HUES6 (cell line): ENCODE data around the gene APLF.
"Not testable (repeated sequence)": the region's sequence is repeated elsewhere in the genome, so short reads cannot be mapped to it uniquely, and the experiment has no call there.

Source experiments
- H3K27ac ChIP-seq: 2 replicates; pipeline ENCODE4 v1.7.0; 2013; ENCODE audit warnings: low read depth, mild to moderate bottlenecking, low read length, inconsistent platforms
- H3K27me3 ChIP-seq: 2 replicates; pipeline ENCODE4 v1.6.1; 2013; ENCODE audit warnings: low read length; ENCODE audit not compliant: control insufficient read depth, insufficient read depth
- H3K36me3 ChIP-seq: 2 replicates; pipeline ENCODE4 v1.6.1; 2013; ENCODE audit warnings: low read length; ENCODE audit not compliant: control insufficient read depth, insufficient read depth
- H3K4me1 ChIP-seq: 2 replicates; pipeline ENCODE4 v1.6.1; 2013; ENCODE audit warnings: low read length; ENCODE audit not compliant: control insufficient read depth, insufficient read depth
- H3K4me3 ChIP-seq: 2 replicates; pipeline ENCODE4 v1.5.1; 2013; ENCODE audit warnings: low read depth, low read length
- H3K9ac ChIP-seq: one replicate; pipeline ENCODE4 v1.6.1; 2013; ENCODE audit warnings: mild to moderate bottlenecking, low read length
- H3K9me3 ChIP-seq: 2 replicates; pipeline ENCODE4 v1.6.1; 2013; ENCODE audit warnings: low read depth, low read length; ENCODE audit not compliant: control insufficient read depth, insufficient read depth

The APLF gene

DNA sequence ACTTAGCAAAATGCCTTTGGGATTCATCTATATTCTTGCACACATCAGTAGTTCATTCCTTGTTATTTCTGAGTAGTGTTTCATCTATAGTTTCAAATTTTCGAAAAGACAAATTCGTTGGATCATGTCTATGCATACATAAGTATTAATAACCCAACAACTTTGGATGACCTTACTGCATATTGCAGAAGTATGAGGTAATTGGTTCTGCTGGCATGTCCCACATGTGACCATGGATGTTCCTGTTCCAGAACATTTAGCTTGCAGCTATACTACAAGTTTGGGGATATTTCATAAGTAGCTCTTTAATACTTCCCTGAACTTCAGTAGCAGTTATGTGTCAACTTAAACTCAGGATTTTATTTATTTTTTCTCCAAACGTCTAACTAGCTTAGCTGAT is 44.9 kb downstream of the APLF start:
- Histone ChIP-seq H3K9me3 (no peaks in the 10 kb centered on the region), H3K36me3 (no peaks in the 10 kb centered on the region), H3K4me1 (no peaks in the 10 kb centered on the region), H3K9ac (no peak overlapping the region), H3K27ac (no peak overlapping the region), H3K27me3 (no peaks in the 10 kb centered on the region), H3K4me3 (no peak overlapping the region)

DNA sequence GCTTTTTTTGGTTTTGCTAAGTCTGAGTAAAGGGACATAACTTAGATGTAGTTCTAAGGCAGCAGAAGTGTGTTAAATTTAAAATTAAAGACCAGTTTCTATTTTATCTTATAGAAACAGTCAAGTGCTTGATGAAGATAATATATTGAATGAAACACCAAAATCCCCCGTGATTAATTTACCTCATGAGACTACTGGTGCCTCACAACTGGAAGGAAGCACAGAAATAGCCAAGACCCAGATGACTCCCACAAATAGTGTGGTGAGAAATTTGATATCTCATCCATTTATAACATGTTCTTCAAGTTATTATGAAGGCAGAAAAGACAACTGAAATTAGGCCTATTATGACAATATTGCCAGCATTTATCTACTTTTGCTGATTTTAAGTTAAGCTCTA is 45.6 kb downstream of the APLF start:
- no peaks in the 10 kb centered on the region for H3K36me3 ChIP-seq
- H3K27ac ChIP-seq, result no peak overlapping the region
- H3K27me3 ChIP-seq, result no peaks in the 10 kb centered on the region
- no peaks in the 10 kb centered on the region for H3K9me3 ChIP-seq
- no peak overlapping the region for H3K4me3 ChIP-seq
- no peaks in the 10 kb centered on the region for H3K4me1 ChIP-seq
- H3K9ac ChIP-seq, result no peak overlapping the region

DNA sequence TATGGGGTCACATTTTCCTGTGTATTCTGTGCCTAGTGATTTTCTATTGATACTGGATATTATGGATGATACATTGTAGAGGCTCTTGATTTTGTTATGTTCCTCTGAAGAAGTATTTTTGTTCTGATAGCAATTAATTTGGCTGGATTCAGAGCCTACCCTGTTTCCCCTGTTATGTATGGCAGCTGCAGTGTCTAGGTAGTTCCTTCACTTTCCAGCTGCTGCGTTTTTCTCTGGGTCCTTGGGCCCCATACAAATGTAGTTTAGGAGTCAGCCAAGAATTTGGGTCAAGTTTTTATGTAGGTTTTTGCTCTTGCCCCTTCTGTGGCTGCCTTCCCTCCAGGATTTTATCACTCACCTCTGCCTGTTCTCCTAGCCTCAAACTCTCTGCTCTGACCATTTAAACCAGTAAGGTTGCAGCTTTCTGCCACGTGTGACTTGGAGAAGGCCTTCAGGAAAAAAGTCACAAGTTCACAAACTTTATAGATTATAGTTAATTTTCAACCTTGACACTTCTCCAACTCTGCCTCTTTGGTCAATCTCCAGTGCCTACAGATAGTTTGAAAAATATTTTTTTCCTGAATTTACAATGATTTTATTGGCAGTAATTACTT is 47.0 kb downstream of the APLF start:
- H3K27ac ChIP-seq, result no peak overlapping the region
- H3K9ac ChIP-seq, result no peak overlapping the region

DNA sequence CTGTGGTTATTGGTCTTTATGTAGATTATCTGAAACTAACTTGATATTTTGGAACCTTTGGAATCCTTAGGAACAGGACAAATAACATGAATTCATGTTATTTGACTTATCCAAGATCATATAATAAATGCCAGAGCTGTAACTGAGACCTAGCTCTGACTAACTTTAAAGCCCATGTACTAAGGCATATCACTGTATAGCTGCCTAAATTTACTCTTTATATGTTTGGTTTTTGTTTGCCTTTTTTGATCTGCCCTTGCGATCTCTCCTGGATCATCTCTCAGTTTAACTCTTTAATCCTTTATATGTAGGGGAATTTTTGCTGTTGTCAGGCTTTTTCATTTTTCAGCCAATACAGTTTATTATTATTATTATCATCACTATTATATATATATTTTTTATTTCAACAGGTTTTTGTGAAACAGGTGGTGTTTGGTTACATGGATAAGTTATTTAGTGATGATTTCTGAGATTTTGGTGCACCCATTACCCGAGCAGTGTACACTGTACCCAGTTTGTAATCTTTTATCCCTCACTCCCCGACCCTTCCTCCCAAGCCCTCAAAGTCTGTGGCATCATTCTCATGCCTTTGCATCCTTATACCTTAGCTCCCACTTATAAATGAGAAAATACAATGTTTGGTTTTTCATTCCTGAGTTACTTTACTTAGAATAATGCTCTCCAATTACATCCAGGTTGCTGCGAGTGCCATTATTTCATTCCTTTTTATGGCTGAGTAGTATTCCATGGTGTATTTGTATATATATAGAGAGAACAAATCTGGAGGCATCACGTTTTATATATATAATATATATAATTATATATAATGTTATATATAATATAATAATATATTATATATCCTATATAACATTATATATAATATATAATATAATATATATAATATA is 48.9 kb downstream of the APLF start:
- Histone ChIP-seq H3K27ac (no peak overlapping the region), H3K4me3 (no peak overlapping the region), H3K36me3 (no peaks in the 10 kb centered on the region), H3K9me3 (no peaks in the 10 kb centered on the region), H3K4me1 (no peaks in the 10 kb centered on the region), H3K9ac (no peak overlapping the region), H3K27me3 (no peaks in the 10 kb centered on the region)

More for the DNA sequence above, 47.0 kb downstream of the APLF start:
- Histone ChIP-seq H3K27me3 (no peaks in the 10 kb centered on the region), H3K4me1 (no peaks in the 10 kb centered on the region), H3K4me3 (no peak overlapping the region), H3K36me3 (no peaks in the 10 kb centered on the region), H3K9me3 (no peaks in the 10 kb centered on the region)

DNA sequence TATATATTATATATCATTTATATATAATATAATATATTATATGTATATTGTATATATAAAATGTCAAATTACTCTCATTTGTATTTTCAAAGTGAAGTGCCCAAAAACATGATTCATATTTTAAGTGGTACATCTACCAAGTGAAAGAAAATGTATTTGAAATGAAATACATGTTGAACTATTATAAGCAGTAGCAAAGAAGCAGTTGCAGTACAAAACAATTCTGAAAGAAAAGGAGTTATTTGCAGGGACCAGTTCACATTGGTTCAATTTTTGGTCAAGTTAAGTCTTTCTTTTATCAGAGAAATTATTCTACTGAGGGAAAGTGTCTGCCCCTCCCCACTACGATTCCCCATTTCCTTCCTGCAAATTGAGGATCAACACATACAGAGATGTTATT is 51.9 kb downstream of the APLF start:
- Histone ChIP-seq H3K27ac (no peak overlapping the region), H3K36me3 (no peaks in the 10 kb centered on the region), H3K4me3 (no peak overlapping the region), H3K27me3 (no peaks in the 10 kb centered on the region), H3K9me3 (no peaks in the 10 kb centered on the region), H3K4me1 (no peaks in the 10 kb centered on the region), H3K9ac (no peak overlapping the region)

DNA sequence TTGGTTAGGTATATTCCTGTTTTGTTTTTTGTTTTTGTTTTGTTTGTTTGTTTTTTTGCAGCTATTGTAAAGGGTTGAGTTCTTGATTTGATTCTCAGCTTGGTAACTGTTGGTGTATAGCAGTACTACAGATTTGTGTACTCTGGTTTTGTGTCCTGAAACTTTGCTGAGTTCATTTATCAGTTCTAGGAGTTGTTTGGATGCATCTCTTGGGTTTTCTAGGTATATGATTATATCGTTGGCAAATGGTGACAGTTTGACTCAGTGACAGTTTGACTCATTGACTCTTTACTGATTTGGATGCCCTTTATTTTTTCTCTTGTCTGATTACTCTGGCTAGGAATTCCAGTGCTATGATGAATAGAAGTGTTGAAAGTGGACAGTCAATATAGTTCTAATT is 53.7 kb downstream of the APLF start:
- Histone ChIP-seq H3K9me3 (no peaks in the 10 kb centered on the region), H3K27ac (no peak overlapping the region), H3K4me3 (no peak overlapping the region), H3K27me3 (no peaks in the 10 kb centered on the region), H3K4me1 (no peaks in the 10 kb centered on the region), H3K9ac (no peak overlapping the region), H3K36me3 (no peaks in the 10 kb centered on the region)

DNA sequence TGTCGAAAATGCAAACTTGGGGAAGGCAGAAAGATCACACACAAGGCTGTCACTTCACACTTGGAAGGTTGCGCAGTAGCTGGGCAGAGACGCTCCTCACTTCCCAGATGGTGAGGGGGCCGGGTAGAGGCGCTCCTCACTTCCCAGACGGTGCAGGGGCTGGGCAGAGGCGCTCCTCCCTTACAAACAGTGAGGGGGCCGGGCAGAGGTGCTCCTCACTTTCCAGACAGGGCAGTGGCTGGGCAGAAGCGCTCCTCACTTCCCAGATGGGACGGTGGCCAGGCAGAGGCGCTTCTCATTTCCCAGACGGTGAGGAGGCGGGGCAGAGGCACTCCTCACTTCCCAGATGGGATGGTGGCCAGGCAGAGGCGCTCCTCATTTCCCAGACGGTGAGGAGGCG is 59.6 kb downstream of the APLF start:
- H3K27ac ChIP-seq, H3K4me3 ChIP-seq, H3K36me3 ChIP-seq, H3K9ac ChIP-seq, H3K27me3 ChIP-seq, H3K4me1 ChIP-seq, H3K9me3 ChIP-seq: not testable (repeated sequence)

DNA sequence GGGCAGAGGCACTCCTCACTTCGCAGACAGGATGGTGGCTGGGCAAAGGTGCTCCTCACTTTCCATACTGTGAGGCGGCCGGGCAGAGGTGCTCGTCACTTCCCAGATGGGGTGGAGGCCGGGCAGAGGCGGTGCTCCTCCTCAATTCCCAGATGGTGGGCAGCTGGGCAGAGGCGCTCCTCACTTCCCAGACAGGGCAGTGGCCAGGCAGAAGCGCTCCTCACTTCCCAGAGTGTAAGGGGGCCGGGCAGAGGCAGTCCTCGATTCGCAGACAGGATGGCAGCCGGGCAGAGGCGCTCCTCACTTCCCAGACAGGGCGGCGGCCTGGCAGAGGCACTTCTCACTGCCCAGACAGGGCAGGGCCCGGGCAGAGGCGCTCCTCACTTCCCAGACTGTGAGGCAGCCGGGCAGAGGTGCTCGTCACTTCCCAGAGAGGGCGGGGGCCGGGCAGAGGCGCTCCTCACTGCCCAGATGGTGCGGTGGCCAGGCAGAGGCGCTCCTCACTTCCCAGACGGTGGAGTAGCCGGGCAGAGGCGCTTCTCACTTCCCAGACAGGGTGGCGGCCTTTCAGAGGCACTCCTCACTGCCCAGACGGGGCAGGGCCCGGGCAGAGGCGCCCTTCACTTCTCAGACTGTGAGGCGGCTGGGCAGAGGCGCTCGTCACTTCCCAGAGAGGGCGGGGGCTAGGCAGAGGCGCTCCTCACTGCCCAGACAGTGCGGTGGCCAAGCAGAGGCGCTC is 60.1 kb downstream of the APLF start:
- H3K9ac ChIP-seq, H3K4me1 ChIP-seq, H3K9me3 ChIP-seq, H3K4me3 ChIP-seq, H3K27me3 ChIP-seq, H3K27ac ChIP-seq, H3K36me3 ChIP-seq: not testable (repeated sequence)

DNA sequence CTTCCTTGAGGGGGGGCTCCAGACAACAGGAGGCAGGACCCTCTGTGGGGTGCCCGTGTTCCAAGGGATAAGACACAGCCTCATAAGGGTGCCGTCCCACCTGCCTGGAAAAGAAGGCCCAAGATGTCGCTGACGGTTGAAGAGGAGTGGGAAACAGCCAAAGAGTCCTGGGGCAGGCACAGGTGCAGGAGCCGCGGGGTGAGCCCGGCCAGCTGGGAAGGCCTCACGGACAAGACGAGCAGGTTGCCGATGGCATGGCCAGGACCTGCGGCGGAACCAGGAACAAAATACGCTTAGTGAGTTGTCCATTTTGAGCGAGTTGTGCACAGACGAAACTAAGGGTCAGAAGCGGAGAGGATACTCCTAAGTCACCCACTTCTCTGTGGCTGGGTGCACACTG is 61.8 kb downstream of the APLF start:
- H3K4me3 ChIP-seq, H3K9ac ChIP-seq: not testable (repeated sequence)

DNA sequence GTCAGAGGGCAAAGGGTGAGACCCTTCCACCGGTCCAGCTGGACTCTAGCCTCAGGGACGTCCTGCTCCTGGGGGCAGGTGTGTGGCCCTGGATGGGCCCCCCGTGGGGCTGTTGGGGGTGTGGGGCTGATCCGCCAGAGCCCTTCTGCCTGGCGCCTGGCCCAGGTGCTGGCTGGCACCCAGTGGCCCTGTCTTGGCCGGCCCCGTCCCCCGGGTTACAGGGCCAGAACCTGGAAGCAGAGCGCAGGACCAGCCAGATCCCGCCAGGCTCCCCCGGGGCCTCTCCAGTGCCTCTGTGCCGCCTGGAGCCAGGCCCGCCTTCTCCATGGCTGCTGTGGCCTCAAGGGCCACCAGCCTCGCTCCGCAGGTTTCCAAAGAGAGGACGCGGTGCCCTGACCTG is 62.3 kb downstream of the APLF start:
- H3K27me3 ChIP-seq, H3K9me3 ChIP-seq, H3K36me3 ChIP-seq, H3K4me1 ChIP-seq, H3K27ac ChIP-seq, H3K9ac ChIP-seq, H3K4me3 ChIP-seq: not testable (repeated sequence)

More for the DNA sequence above, 61.8 kb downstream of the APLF start:
- not testable (repeated sequence) for H3K27ac ChIP-seq, H3K9me3 ChIP-seq, H3K4me1 ChIP-seq, H3K27me3 ChIP-seq, H3K36me3 ChIP-seq

DNA sequence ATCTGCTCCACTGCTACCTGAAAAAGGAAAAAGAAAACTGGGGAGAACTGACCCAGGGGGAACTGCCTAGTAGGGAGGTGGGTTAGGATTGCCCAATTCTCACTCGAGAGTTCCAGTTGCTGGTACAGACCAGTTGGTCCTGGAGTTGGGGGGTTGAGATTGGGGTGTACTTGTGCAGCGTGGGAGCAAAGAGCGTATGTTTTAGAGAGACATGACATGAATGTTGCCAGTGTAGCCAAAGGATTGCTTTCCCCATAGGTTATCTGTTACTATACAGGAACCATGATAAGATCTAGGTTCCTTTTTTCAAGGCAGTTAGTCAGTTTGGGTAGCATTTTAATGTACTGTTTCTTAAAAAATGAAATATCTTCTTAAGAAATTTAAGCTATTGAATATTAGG is 68.6 kb downstream of the APLF start:
- Histone ChIP-seq H3K4me3 (no peak overlapping the region), H3K27ac (no peak overlapping the region)

More for the DNA sequence above, 68.6 kb downstream of the APLF start:
- Histone ChIP-seq H3K36me3 (no peaks in the 10 kb centered on the region), H3K9ac (no peak overlapping the region), H3K9me3 (no peaks in the 10 kb centered on the region), H3K4me1 (no peaks in the 10 kb centered on the region), H3K27me3 (no peaks in the 10 kb centered on the region)
